Sigmoid colon (tissue), 4 donors: Measurements from ENCODE around the gene TXNDC9.

Experiments
- CTCF ChIP-seq, 4 experiments: fragments of 450-650 bp in 3 of 4; fragments of 200-600 bp in 1 of 4; IDR thresholded peaks; one replicate each; pipeline ENCODE4 v1.5.1; 2016 to 2019; ENCODE audit warnings: antibody characterized with exemption in 4 of 4, mild to moderate bottlenecking in 3 of 4, moderate library complexity in 2 of 4
- EP300 ChIP-seq, 4 donors: sonication (generic); formaldehyde crosslinking; IDR thresholded peaks; one replicate each; pipeline ENCODE4 v1.6.1; 2017; ENCODE audit warnings: antibody characterized with exemption in 4 of 4
- POLR2A ChIP-seq, 2 donors: fragments of 450-650 bp; IDR thresholded peaks; one replicate each; pipeline ENCODE4 v1.6.1; 2016; ENCODE audit warnings: antibody characterized with exemption in 2 of 2, mild to moderate bottlenecking in 2 of 2, moderate library complexity in 2 of 2
- POLR2AphosphoS5 ChIP-seq, 4 donors: sonication (generic); formaldehyde crosslinking; IDR thresholded peaks; one replicate each; pipeline ENCODE4 v1.6.1; 2017; ENCODE audit warnings: antibody characterized with exemption in 4 of 4

GRCh38 chr2:99356853-99357252, 20.7 kb upstream of the TXNDC9 start:
- TF ChIP-seq POLR2AphosphoS5 (IDR thresholded peaks at IDR 0.05): no peak
- TF ChIP-seq CTCF (IDR thresholded peaks at IDR 0.05): no peak
- no peak for TF ChIP-seq POLR2A (IDR thresholded peaks at IDR 0.05)
- TF ChIP-seq EP300 (IDR thresholded peaks at IDR 0.05): no peak
